Caco-2 (cell line): Measurements from ENCODE around the gene DNLZ. TPM values are rescaled to one million over a fixed set of nuclear protein-coding genes. Genes with fewer than 3 reads are reported as not detected.

ENCODE experiments used
- BruUV-seq: library from RNA; stranded (reverse); fragments of 400-500 nt; replicated peaks from 2 replicates; lab custom pipeline; 2021; lab: Mats Ljungman, UMichigan
- CTCF ChIA-PET: fragments of 300-600 bp; sonication (Branson Sonifier 250); formaldehyde crosslinking; loops from one replicate; lab custom pipeline; 2022; ENCODE audit warnings: antibody characterized with exemption; lab: Charles Lee
- POLR2A ChIA-PET: fragments of 300-600 bp; sonication (Branson Sonifier 250); formaldehyde crosslinking; loops from one replicate; lab custom pipeline; 2022; ENCODE audit warnings: antibody characterized with exemption; lab: Charles Lee
- DNase-seq, 2 experiments: peaks; one replicate each; pipeline versions ENCODE4 v3.0.0 to v3.0.0-alpha.2; 2020 to 2022
- H3K27me3 ChIP-seq: replicated peaks from 2 replicates; pipeline ENCODE4 v1.6.0; 2011; ENCODE audit warnings: low read length; ENCODE audit not compliant: control insufficient read depth, insufficient read depth
- H3K36me3 ChIP-seq: 2 replicates; pipeline ENCODE4 v1.5.1; 2011; ENCODE audit warnings: low read length; ENCODE audit not compliant: control insufficient read depth, insufficient read depth
- H3K4me1 ChIP-seq: fragments of 250-450 bp; sonication (Bioruptor Pico); 2 replicates; pipeline ENCODE4 v1.5.1; 2020; ENCODE audit warnings: mild to moderate bottlenecking
- H3K4me3 ChIP-seq: 2 replicates; pipeline ENCODE4 v1.5.1; 2011; ENCODE audit warnings: low read depth, mild to moderate bottlenecking, control low read depth, low read length
- H3K9me3 ChIP-seq: fragments of 250-450 bp; sonication (Bioruptor Pico); 2 replicates; pipeline ENCODE4 v1.5.1; 2020; ENCODE audit warnings: mild to moderate bottlenecking, moderate library complexity
- H3K27ac Mint-ChIP-seq: one replicate; pipeline ENCODE4 v1.8.0; 2022; ENCODE audit warnings: mixed read lengths; ENCODE audit not compliant: unreplicated experiment
- H3K27me3 Mint-ChIP-seq: one replicate; pipeline ENCODE4 v1.8.0; 2022; ENCODE audit warnings: mixed read lengths; ENCODE audit not compliant: insufficient read depth, unreplicated experiment
- H3K36me3 Mint-ChIP-seq: one replicate; pipeline ENCODE4 v1.8.0; 2022; ENCODE audit warnings: mild to moderate bottlenecking, mixed read lengths; ENCODE audit not compliant: insufficient read depth, unreplicated experiment
- H3K4me1 Mint-ChIP-seq: one replicate; pipeline ENCODE4 v1.8.0; 2022; ENCODE audit warnings: low read depth, mixed read lengths; ENCODE audit not compliant: unreplicated experiment
- H3K4me3 Mint-ChIP-seq: one replicate; pipeline ENCODE4 v1.8.0; 2022; ENCODE audit warnings: mild to moderate bottlenecking, moderate library complexity, mixed read lengths; ENCODE audit not compliant: unreplicated experiment
- H3K9me3 Mint-ChIP-seq: one replicate; pipeline ENCODE4 v1.8.0; 2022; ENCODE audit warnings: mixed read lengths; ENCODE audit not compliant: unreplicated experiment
- intact Hi-C: fragments of 100-400 bp; cut with micrococcal nuclease; formaldehyde crosslinking; loops from one replicate; pipeline ENCODE4 v1.10.0; 2022; ENCODE audit not compliant: unreplicated experiment
- total RNA-seq: library from RNA; stranded (reverse); gene quantifications from 2 replicates; pipeline ENCODE4 v1.2.3, GENCODE V29; 2022
- TF ChIP-seq, protein P1 (sequence below), 2 experiments: fragments of 200-600 bp in 1 of 2; IDR thresholded peaks; 1 replicate in 1 of 2; 2 replicates in 1 of 2; pipeline versions ENCODE4 v1.5.1 to v1.8.0; 2011 to 2022; ENCODE audit warnings: antibody characterized with exemption in 1 of 2, control low read depth in 1 of 2, inconsistent platforms in 1 of 2, low read depth in 1 of 2, low read length in 1 of 2, mild to moderate bottlenecking in 1 of 2, moderate library complexity in 1 of 2; ENCODE audit not compliant: insufficient read depth in 1 of 2, severe bottlenecking in 1 of 2, unreplicated experiment in 1 of 2

DNLZ gene
- total RNA-seq, 1 experiment from 2014 or later: 29.1 TPM

- H3K27ac Mint-ChIP-seq: no peak overlapping the region
- BruUV-seq: no TSS peak
- H3K9me3 Mint-ChIP-seq: no peaks in the 10 kb centered on the region
- ChIA-PET POLR2A (no interaction called here), CTCF (no interaction called here)
- H3K9me3 ChIP-seq: no peaks in the 10 kb centered on the region
- peaks cover 57% of the 10 kb centered on the region for H3K36me3 Mint-ChIP-seq
- H3K27me3 ChIP-seq: no peaks in the 10 kb centered on the region
- no peaks in the 10 kb centered on the region for H3K27me3 Mint-ChIP-seq
- DNase-seq: no peak
- H3K4me3 Mint-ChIP-seq: no peak overlapping the region
- H3K4me3 ChIP-seq: no peak overlapping the region
- H3K36me3 ChIP-seq: no peaks in the 10 kb centered on the region; the same call in 1 of the 2 replicates
- H3K4me1 ChIP-seq: peaks cover 12% of the 10 kb centered on the region
- H3K4me1 Mint-ChIP-seq: no peaks in the 10 kb centered on the region
- TF ChIP-seq, protein P1, sequence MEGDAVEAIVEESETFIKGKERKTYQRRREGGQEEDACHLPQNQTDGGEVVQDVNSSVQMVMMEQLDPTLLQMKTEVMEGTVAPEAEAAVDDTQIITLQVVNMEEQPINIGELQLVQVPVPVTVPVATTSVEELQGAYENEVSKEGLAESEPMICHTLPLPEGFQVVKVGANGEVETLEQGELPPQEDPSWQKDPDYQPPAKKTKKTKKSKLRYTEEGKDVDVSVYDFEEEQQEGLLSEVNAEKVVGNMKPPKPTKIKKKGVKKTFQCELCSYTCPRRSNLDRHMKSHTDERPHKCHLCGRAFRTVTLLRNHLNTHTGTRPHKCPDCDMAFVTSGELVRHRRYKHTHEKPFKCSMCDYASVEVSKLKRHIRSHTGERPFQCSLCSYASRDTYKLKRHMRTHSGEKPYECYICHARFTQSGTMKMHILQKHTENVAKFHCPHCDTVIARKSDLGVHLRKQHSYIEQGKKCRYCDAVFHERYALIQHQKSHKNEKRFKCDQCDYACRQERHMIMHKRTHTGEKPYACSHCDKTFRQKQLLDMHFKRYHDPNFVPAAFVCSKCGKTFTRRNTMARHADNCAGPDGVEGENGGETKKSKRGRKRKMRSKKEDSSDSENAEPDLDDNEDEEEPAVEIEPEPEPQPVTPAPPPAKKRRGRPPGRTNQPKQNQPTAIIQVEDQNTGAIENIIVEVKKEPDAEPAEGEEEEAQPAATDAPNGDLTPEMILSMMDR (IDR thresholded peaks at IDR 0.05; ENCODE audit: insufficient read depth in 1 of 2, low read depth in 1 of 2, low read length in 1 of 2, severe bottlenecking in 1 of 2, unreplicated experiment in 1 of 2): no peak
- intact Hi-C loops: no loop called here
Measured at GRCh38 chr9:136357202-136357725, 6.3 kb downstream of the DNLZ start.

- no peaks in the 10 kb centered on the region for H3K27me3 ChIP-seq
- DNase-seq: no peak
- TF ChIP-seq, protein P1 (IDR thresholded peaks at IDR 0.05; ENCODE audit: insufficient read depth in 1 of 2, low read depth in 1 of 2, low read length in 1 of 2, severe bottlenecking in 1 of 2, unreplicated experiment in 1 of 2): no peak
- no peak overlapping the region for H3K4me3 ChIP-seq
- intact Hi-C loops: no loop called here
- Mint-ChIP-seq H3K36me3 (peaks cover 48% of the 10 kb centered on the region), H3K9me3 (no peaks in the 10 kb centered on the region), H3K27ac (no peak overlapping the region), H3K4me1 (no peaks in the 10 kb centered on the region), H3K27me3 (no peaks in the 10 kb centered on the region), H3K4me3 (no peak overlapping the region)
- H3K36me3 ChIP-seq: no peaks in the 10 kb centered on the region; the same call in 1 of the 2 replicates
- no TSS peak for BruUV-seq
- peaks cover 12% of the 10 kb centered on the region for H3K4me1 ChIP-seq
- ChIA-PET POLR2A (no interaction called here), CTCF (no interaction called here)
- no peaks in the 10 kb centered on the region for H3K9me3 ChIP-seq
Measured at GRCh38 chr9:136355616-136356557, 7.7 kb downstream of the DNLZ start.

- H3K27ac Mint-ChIP-seq: peak overlapping the region; percentile 63
- H3K36me3 Mint-ChIP-seq: peaks cover 43% of the 10 kb centered on the region
- H3K4me3 Mint-ChIP-seq: no peak overlapping the region
- no peaks in the 10 kb centered on the region for H3K4me1 Mint-ChIP-seq
- intact Hi-C loops: no loop called here
- no peaks in the 10 kb centered on the region for H3K9me3 Mint-ChIP-seq
- Histone ChIP-seq H3K36me3 (no peaks in the 10 kb centered on the region), H3K4me1 (peaks cover 12% of the 10 kb centered on the region), H3K4me3 (no peak overlapping the region), H3K27me3 (no peaks in the 10 kb centered on the region), H3K9me3 (no peaks in the 10 kb centered on the region)
- TF ChIP-seq, protein P1 (IDR thresholded peaks at IDR 0.05; ENCODE audit: insufficient read depth in 1 of 2, low read depth in 1 of 2, low read length in 1 of 2, severe bottlenecking in 1 of 2, unreplicated experiment in 1 of 2): no peak
- POLR2A ChIA-PET: no interaction called here
- DNase-seq: peak in 1 of 2 experiments; percentile 59
- no TSS peak for BruUV-seq
- CTCF ChIA-PET: interaction anchor here (0.9 to 1.6 kb wide), 2 partner anchors 9 kb away, joined by 3 to 4 read pairs; partner anchors contain the start of gene DNLZ
- H3K27me3 Mint-ChIP-seq: no peaks in the 10 kb centered on the region
Measured at GRCh38 chr9:136354592-136355085, 8.9 kb downstream of the DNLZ start.
